WERI-Rb-1 (cell line): Measurements from ENCODE around the gene NGEF.
"Not testable (repeated sequence)": the region's sequence is repeated elsewhere in the genome, so short reads cannot be mapped to it uniquely, and the experiment has no call there.

Experiments
- DNase-seq: peaks from one replicate; pipeline ENCODE4 v3.0.0-alpha.2; 2020
- H3K27ac ChIP-seq: fragments of 250-450 bp; sonication (Bioruptor Pico); 2 replicates; pipeline ENCODE4 v1.5.1; 2020; ENCODE audit warnings: mild to moderate bottlenecking, moderate library complexity
- H3K27me3 ChIP-seq: fragments of 250-450 bp; sonication (Bioruptor Pico); 2 replicates; pipeline ENCODE4 v1.5.1; 2021; ENCODE audit warnings: mild to moderate bottlenecking, low read depth, moderate library complexity; ENCODE audit not compliant: insufficient read depth, severe bottlenecking
- H3K36me3 ChIP-seq: fragments of 250-450 bp; sonication (Bioruptor Pico); 2 replicates; pipeline ENCODE4 v1.5.1; 2020; ENCODE audit warnings: mild to moderate bottlenecking, moderate library complexity
- H3K4me3 ChIP-seq: 2 replicates; pipeline ENCODE4 v1.5.1; 2011; ENCODE audit warnings: low read depth, mild to moderate bottlenecking, control low read depth, low read length
- H3K9me3 ChIP-seq: fragments of 250-450 bp; sonication (Bioruptor Pico); 2 replicates; pipeline ENCODE4 v1.5.1; 2021; ENCODE audit warnings: mild to moderate bottlenecking, moderate library complexity; ENCODE audit not compliant: severe bottlenecking
- CTCF ChIP-seq: IDR thresholded peaks from 2 replicates; pipeline ENCODE4 v1.5.1; 2011; ENCODE audit warnings: low read depth, mild to moderate bottlenecking, control low read depth, inconsistent platforms, low read length

Gene NGEF

GRCh38 chr2:233053928-233054784 is 41.1 kb upstream of the NGEF start:
- Histone ChIP-seq H3K4me3 (no peak overlapping the region), H3K9me3 (no peaks in the 10 kb centered on the region), H3K27me3 (no peaks in the 10 kb centered on the region), H3K36me3 (no peaks in the 10 kb centered on the region), H3K27ac (no peak overlapping the region)
- peak; percentile 72 for DNase-seq
- peak; percentile 87 for TF ChIP-seq CTCF

- not testable (repeated sequence) for H3K9me3 ChIP-seq, H3K27me3 ChIP-seq, H3K36me3 ChIP-seq, DNase-seq, H3K4me3 ChIP-seq, H3K27ac ChIP-seq
Measured at GRCh38 chr2:233052517-233052916, 39.5 kb upstream of the NGEF start.

GRCh38 chr2:233051241-233052149 is 38.4 kb upstream of the NGEF start:
- Histone ChIP-seq H3K27ac (no peak overlapping the region), H3K4me3 (no peak overlapping the region), H3K9me3 (no peaks in the 10 kb centered on the region), H3K36me3 (no peaks in the 10 kb centered on the region), H3K27me3 (no peaks in the 10 kb centered on the region)
- no peak for DNase-seq
- TF ChIP-seq CTCF: no peak

- Histone ChIP-seq H3K27ac (no peak overlapping the region), H3K36me3 (no peaks in the 10 kb centered on the region), H3K4me3 (no peak overlapping the region), H3K9me3 (no peaks in the 10 kb centered on the region), H3K27me3 (no peaks in the 10 kb centered on the region)
- TF ChIP-seq CTCF: no peak
- no peak for DNase-seq
Measured at GRCh38 chr2:233049194-233049761, 36.2 kb upstream of the NGEF start.

- Histone ChIP-seq H3K36me3 (no peaks in the 10 kb centered on the region), H3K9me3 (no peaks in the 10 kb centered on the region), H3K27me3 (no peaks in the 10 kb centered on the region), H3K4me3 (no peak overlapping the region), H3K27ac (no peak overlapping the region)
- no peak for DNase-seq
- TF ChIP-seq CTCF: no peak
Measured at GRCh38 chr2:233048569-233049193, 35.6 kb upstream of the NGEF start.
